Muscle layer of duodenum (tissue), 2 donors: ENCODE results near the gene THOC6.

ENCODE experiments used
- H3K27ac ChIP-seq: one replicate; pipeline ENCODE4 v1.7.0; 2013; ENCODE audit warnings: mild to moderate bottlenecking, low read length
- H3K27me3 ChIP-seq: one replicate; pipeline ENCODE4 v1.7.0; 2013; ENCODE audit warnings: low read depth, mild to moderate bottlenecking, control low read depth, low read length
- H3K36me3 ChIP-seq, 2 donors: one replicate each; pipeline ENCODE4 v1.7.0; 2013; ENCODE audit warnings: low read length in 2 of 2, control low read depth in 1 of 2, mild to moderate bottlenecking in 1 of 2; ENCODE audit not compliant: insufficient read depth in 2 of 2, control insufficient read depth in 1 of 2
- H3K4me1 ChIP-seq, 2 donors: one replicate each; pipeline ENCODE4 v1.7.0; 2013; ENCODE audit warnings: low read length in 2 of 2, mild to moderate bottlenecking in 2 of 2, control low read depth in 1 of 2, moderate library complexity in 1 of 2; ENCODE audit not compliant: insufficient read depth in 2 of 2, control insufficient read depth in 1 of 2
- H3K4me3 ChIP-seq, 2 donors: one replicate each; pipeline ENCODE4 v1.7.0; 2013; ENCODE audit warnings: low read length in 2 of 2, low read depth in 1 of 2, mild to moderate bottlenecking in 1 of 2
- H3K9me3 ChIP-seq, 2 donors: one replicate each; pipeline ENCODE4 v1.7.0; 2013; ENCODE audit warnings: low read length in 2 of 2, control low read depth in 1 of 2, mild to moderate bottlenecking in 1 of 2; ENCODE audit not compliant: control insufficient read depth in 1 of 2
- donor health status: healthy.

THOC6 gene

DNA sequence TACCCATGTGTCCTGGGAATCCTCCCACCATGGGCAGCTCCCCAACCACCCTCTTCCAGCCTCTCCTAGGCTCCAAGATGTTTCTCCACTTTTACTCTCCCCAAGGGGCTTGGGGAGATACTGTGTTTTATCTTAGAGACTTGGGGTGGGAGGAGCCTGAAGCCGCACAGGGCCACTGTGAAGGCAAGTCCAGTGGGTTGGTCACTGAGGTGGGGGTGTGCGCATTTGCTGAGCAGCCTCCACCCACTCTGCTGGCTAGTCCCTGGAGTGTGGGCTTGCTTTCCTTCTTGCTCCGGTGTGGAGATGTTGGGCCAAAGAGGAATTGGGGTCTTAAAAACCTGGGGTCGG, 15.2 kb upstream of the THOC6 start:
- Histone ChIP-seq H3K4me1 (peaks cover 5 to 7% of the 10 kb centered on the region in 2 donors), H3K9me3 (no peaks in the 10 kb centered on the region), H3K36me3 (no peaks in the 10 kb centered on the region), H3K27ac (peak overlapping the region; percentile 74), H3K4me3 (no peak overlapping the region), H3K27me3 (peaks cover 16% of the 10 kb centered on the region)

DNA sequence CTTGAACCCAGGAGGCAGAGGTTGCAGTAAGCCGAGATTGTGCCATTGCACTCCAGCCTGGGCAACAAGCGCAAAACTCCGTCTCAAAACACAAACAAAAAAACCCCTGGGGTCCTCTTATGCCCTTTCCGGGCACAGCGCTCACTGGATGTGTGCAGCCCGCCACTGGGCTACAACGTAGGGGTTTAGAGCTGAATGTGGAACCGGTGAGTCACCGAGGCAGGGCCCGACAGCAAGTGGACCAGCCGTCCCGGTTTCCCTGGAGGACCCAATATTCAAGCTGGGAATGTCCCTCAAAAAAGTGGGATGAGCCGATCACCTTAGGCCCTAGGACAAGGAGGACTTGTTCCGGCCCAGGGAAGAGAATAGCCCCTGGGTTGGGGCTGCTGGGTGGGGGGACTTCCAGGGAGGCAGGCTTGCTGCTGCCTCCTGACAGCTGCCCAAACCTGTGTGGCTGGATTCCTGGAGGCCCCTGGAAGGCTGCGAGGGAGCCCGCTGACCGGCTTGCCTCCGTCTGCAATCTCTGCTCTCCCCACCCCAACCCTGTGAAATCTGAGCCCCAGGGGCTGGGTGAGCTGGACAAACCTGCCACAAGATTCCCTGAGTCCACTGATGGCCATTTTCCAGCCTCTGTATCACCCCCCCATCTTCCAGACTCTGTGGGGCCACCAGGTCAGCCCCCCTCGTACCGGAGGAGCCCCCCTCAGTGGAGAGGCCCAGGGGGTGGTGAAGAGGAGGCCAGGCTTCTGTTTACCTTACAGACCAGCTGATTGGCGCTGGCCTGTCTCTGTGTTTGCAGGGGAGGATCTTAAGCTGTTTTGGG, 14.1 kb upstream of the THOC6 start:
- peaks cover 16% of the 10 kb centered on the region for H3K27me3 ChIP-seq
- H3K27ac ChIP-seq, result no peak overlapping the region

GRCh38 chr16:3010510-3010909, 13.3 kb upstream of the THOC6 start:
- Histone ChIP-seq H3K4me1 (peaks cover 3 to 5% of the 10 kb centered on the region in 2 donors), H3K27me3 (peaks cover 16% of the 10 kb centered on the region), H3K27ac (no peak overlapping the region), H3K4me3 (no peak overlapping the region), H3K9me3 (no peaks in the 10 kb centered on the region), H3K36me3 (no peaks in the 10 kb centered on the region)

More for the DNA sequence above, 14.1 kb upstream of the THOC6 start:
- Histone ChIP-seq H3K4me1 (peaks cover 5% of the 10 kb centered on the region in 2 donors), H3K9me3 (no peaks in the 10 kb centered on the region), H3K4me3 (no peak overlapping the region), H3K36me3 (no peaks in the 10 kb centered on the region)

DNA sequence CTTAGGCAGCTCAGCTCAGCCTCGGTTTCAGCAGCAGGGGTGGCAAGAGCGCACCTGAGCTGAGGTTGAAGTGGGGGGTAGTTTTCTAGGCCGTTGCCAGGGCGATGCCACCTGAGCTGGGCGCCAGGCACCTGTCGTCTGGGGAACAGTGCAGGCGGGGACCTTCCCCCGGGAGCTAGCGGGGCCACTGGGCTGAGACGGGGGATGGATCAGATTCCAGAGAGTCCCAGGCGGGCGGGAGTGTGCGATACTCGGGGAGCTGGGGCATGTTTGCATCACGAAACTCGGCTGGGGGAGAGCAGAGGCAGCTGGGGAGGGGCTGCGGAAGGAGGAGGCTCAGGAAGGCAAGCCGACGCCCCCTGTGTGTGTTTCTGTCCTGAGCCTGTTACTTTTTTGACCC, 11.6 kb upstream of the THOC6 start:
- Histone ChIP-seq H3K9me3 (no peaks in the 10 kb centered on the region), H3K4me3 (no peak overlapping the region)

DNA sequence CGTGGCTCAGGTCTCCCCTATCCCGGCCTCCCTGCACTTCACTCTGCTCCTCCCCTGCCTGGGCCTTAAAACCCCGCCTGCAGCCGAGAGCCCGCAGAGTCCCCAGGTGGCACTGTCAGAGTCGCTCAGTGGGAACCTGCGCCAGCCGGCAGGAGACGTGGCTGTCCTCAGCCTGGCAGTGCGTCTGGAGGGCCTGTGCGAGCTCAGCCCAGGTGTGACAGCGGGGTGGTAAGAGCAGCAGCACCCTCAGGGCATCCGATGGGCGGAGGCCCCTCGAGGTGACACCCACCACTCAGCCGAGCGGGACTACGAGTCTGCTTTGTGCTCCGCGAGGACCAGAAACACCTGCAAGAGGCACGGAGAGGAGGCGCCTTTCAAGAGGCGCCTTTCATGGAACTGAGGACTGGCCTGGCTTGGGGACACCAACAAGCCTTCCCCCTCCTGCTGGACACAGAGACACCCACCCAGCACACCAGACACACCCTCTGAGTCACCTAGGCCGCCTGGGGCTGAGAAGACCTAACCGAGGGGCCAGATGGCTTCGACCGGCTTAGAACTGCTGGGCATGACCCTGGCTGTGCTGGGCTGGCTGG, 10.9 kb upstream of the THOC6 start, which contains the start of gene CLDN9:
CLDN9 (plus strand) TSS at position 96 of the 593 bp plus-strand sequence; CDS start at position 536, 440 bp downstream.
- peaks cover 5 to 7% of the 10 kb centered on the region in 2 donors for H3K4me1 ChIP-seq
- no peaks in the 10 kb centered on the region for H3K9me3 ChIP-seq
- H3K4me3 ChIP-seq, result no peak within 1 kb of the TSS
- H3K27me3 ChIP-seq, result peaks cover 24% of the 10 kb centered on the region
- H3K36me3 ChIP-seq, result no peaks in the 10 kb centered on the region
- H3K27ac ChIP-seq, result no peak within 1 kb of the TSS

More for the DNA sequence above, 11.6 kb upstream of the THOC6 start:
- H3K27ac ChIP-seq, result no peak overlapping the region
- peaks cover 18% of the 10 kb centered on the region for H3K27me3 ChIP-seq
- H3K4me1 ChIP-seq, result peaks cover 3 to 5% of the 10 kb centered on the region in 2 donors
- no peaks in the 10 kb centered on the region for H3K36me3 ChIP-seq

DNA sequence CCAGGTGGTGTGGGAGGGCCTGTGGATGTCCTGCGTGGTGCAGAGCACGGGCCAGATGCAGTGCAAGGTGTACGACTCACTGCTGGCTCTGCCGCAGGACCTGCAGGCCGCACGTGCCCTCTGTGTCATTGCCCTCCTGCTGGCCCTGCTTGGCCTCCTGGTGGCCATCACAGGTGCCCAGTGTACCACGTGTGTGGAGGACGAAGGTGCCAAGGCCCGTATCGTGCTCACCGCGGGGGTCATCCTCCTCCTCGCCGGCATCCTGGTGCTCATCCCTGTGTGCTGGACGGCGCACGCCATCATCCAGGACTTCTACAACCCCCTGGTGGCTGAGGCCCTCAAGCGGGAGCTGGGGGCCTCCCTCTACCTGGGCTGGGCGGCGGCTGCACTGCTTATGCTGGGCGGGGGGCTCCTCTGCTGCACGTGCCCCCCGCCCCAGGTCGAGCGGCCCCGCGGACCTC, 10.3 kb upstream of the THOC6 start:
- Histone ChIP-seq H3K36me3 (no peaks in the 10 kb centered on the region), H3K4me1 (peaks cover 0 to 12% of the 10 kb centered on the region in 2 donors), H3K4me3 (no peak overlapping the region), H3K27ac (no peak overlapping the region), H3K27me3 (peaks cover 28% of the 10 kb centered on the region), H3K9me3 (no peaks in the 10 kb centered on the region)

DNA sequence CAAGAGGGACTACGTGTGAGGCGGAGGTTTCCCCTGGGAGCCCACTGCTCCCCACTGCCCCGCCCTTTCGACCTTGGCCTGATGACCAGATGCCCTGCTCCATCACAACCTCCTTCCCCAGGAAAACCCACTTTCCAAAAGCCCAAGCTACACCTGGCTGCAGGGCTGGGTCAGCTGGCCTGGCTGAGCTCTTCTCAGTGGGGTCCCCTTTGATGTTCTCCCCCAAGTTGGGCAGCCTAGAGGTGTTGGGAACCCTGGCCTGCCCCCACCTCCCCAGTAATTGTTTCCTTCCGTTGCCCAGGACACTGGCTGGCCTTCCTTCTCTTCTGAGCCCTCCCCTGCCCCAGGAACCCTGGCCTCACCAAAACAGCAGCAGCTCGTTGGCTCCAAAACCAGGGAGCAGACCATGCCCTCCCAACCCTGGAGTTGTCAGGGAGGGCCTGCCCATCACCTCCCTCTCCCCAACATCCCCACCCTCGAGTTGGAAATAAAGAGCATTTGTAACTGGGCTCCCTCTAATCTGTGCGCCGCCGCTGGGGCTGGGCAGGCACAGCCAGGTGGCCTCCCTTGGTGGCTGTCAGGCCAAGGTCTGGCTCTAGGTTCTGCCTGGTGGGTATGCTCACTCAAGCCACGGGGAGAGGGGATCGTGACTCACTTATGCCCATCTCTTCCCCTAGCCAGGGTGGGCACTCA, 9.7 kb upstream of the THOC6 start:
- H3K4me1 ChIP-seq, result peaks cover 0 to 8% of the 10 kb centered on the region in 2 donors
- H3K4me3 ChIP-seq, result no peak overlapping the region
- no peaks in the 10 kb centered on the region for H3K36me3 ChIP-seq
- H3K27ac ChIP-seq, result no peak overlapping the region
- H3K9me3 ChIP-seq, result no peaks in the 10 kb centered on the region
- H3K27me3 ChIP-seq, result peaks cover 28% of the 10 kb centered on the region

GRCh38 chr16:3014971-3015370, 8.9 kb upstream of the THOC6 start:
- peaks cover 0 to 12% of the 10 kb centered on the region in 2 donors for H3K4me1 ChIP-seq
- no peak overlapping the region for H3K27ac ChIP-seq
- no peaks in the 10 kb centered on the region for H3K36me3 ChIP-seq
- H3K4me3 ChIP-seq, result no peak overlapping the region
- H3K9me3 ChIP-seq, result no peaks in the 10 kb centered on the region
- H3K27me3 ChIP-seq, result peaks cover 28% of the 10 kb centered on the region

DNA sequence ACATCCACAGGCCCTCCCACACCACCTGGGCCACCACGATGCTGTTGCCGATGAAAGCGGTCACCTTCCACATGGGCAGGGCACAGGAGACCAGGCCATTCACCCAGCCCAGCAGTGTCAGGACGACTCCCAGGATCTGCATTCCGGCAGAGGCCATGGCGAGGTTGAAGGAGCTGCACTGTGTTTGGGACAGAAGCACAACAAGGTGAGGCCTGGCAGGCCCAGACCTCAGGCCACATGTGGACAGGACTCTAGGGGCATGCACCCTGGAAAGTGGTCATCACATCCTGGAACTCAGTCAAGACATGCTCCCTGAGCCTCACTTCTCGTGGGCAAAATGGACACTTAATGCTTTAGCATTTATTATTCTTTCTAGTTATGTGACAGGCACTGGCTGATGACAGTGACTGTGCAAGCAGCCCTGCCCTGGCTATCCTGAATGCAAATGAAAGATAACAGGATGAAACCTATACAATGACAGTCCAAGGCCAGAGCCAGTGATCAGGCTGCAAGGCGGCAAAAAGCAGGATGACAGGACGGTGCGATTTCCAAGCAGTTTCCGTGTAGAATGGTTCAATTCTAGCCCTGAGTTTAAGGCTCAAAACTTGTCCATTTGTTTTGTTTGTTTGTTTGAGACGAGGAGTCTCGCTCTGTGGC, 7.8 kb upstream of the THOC6 start:
- Histone ChIP-seq H3K4me1 (peaks cover 0 to 12% of the 10 kb centered on the region in 2 donors), H3K36me3 (peaks cover 0 to 6% of the 10 kb centered on the region in 2 donors), H3K4me3 (no peak overlapping the region), H3K9me3 (no peaks in the 10 kb centered on the region), H3K27me3 (peaks cover 28% of the 10 kb centered on the region), H3K27ac (no peak overlapping the region)

DNA sequence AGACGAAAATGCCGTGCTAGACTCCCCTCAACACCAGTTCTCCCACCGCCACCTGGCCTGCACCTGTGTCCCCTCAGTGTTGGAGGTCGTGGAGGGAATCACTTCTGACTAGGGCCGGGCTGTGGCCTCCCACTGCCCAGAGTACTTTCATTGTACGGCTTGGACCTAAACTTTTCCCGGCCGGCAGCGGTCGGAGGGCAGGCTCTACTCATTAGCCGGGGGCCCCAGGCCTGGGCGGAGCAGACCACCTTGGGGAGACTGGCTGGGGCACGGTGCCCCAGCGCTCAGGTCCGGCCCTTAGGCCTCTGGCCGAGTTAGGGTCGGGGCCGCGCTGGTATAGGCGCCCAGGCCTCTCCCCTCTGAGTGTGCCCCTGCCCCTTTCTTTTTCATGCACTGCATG, 6.5 kb upstream of the THOC6 start:
- peaks cover 5 to 20% of the 10 kb centered on the region in 2 donors for H3K4me1 ChIP-seq
- no peak overlapping the region for H3K27ac ChIP-seq
- no peak overlapping the region for H3K4me3 ChIP-seq
- peaks cover 3 to 18% of the 10 kb centered on the region in 2 donors for H3K36me3 ChIP-seq
- H3K9me3 ChIP-seq, result no peaks in the 10 kb centered on the region
- peaks cover 21% of the 10 kb centered on the region for H3K27me3 ChIP-seq
